ENCODE results near the gene ACOX1.
A peak's percentile ranks its signal among the peaks of the same experiment; 100 is the strongest.

GRCh38 chr17:76005263-76006149 is 26.5 kb upstream of the ACOX1 start:
- TF ChIP-seq CTCF (conservative IDR thresholded peaks at IDR 0.05; ENCODE audit: low read length) (peak; percentile 91), EZH2phosphoT487 (IDR thresholded peaks at IDR 0.05; ENCODE audit: borderline replicate concordance) (no peak)
